Endothelial cell of umbilical vein (primary cell): Measurements from ENCODE around the gene UTS2R. TPM values are rescaled to one million over a fixed set of nuclear protein-coding genes. Genes with fewer than 3 reads are reported as not detected.

Source experiments
- BruUV-seq: library from RNA; stranded (reverse); fragments of 400-500 nt; replicated peaks from 2 replicates; lab custom pipeline; 2021; lab: Mats Ljungman, UMichigan
- CTCF ChIA-PET: fragments of 300-600, 350-600 bp; sonication (Branson Sonifier 250); formaldehyde crosslinking; loops from one replicate; lab custom pipeline; 2021; ENCODE audit warnings: antibody characterized with exemption, inconsistent platforms; lab: Charles Lee
- POLR2A ChIA-PET: fragments of 300-600, 350-600 bp; sonication (Branson Sonifier 250); formaldehyde crosslinking; loops from one replicate; lab custom pipeline; 2021; ENCODE audit warnings: antibody characterized with exemption, inconsistent platforms; lab: Charles Lee
- DNase-seq: peaks from one replicate; pipeline ENCODE4 v3.0.0-alpha.2; 2011; ENCODE audit warnings: low read depth, low spot score
- FAIRE-seq: peaks from 2 replicates; lab custom pipeline; 2011; peaks lifted over from hg19 to GRCh38; lab: Jason Lieb, UNC
- H2AFZ ChIP-seq: 2 replicates; pipeline ENCODE4 v1.6.0; 2012; ENCODE audit warnings: low read depth, low read length, control low read depth, inconsistent platforms
- H3K27ac ChIP-seq: 2 replicates; pipeline ENCODE4 v1.5.1; 2011; ENCODE audit warnings: low read depth, mild to moderate bottlenecking, control low read depth, low read length, moderate library complexity; ENCODE audit not compliant: insufficient read depth
- H3K27me3 ChIP-seq, 2 experiments: 2 replicates each; pipeline versions ENCODE4 v1.6.0 to v1.6.1; 2011; ENCODE audit warnings: low read length in 2 of 2, mixed read lengths in 1 of 2; ENCODE audit not compliant: control insufficient read depth in 2 of 2, insufficient read depth in 2 of 2
- H3K36me3 ChIP-seq, 2 experiments: 2 replicates in 1 of 2; 3 replicates in 1 of 2; pipeline ENCODE4 v1.5.1; 2011; ENCODE audit warnings: low read length in 2 of 2, mild to moderate bottlenecking in 1 of 2, moderate library complexity in 1 of 2; ENCODE audit not compliant: control insufficient read depth in 2 of 2, insufficient read depth in 2 of 2; ENCODE audit errors: extremely low read depth in 1 of 2
- H3K4me1 ChIP-seq: 3 replicates; pipeline ENCODE4 v1.5.1; 2011; ENCODE audit warnings: mild to moderate bottlenecking, low read length; ENCODE audit not compliant: control insufficient read depth, insufficient read depth; ENCODE audit errors: extremely low read depth
- H3K4me2 ChIP-seq: 2 replicates; pipeline ENCODE4 v1.6.1; 2011; ENCODE audit warnings: low read length, control low read depth, mixed read lengths; ENCODE audit not compliant: insufficient read depth
- H3K4me3 ChIP-seq, 3 experiments: fragments of 200-600 bp in 1 of 3; sonication (generic), shearing (Covaris generic) in 1 of 3; replicated peaks in 1 of 3; 2 replicates each; pipeline ENCODE4 v1.5.1; 2011 to 2016; ENCODE audit warnings: control low read depth in 3 of 3, low read length in 3 of 3, mild to moderate bottlenecking in 2 of 3, inconsistent platforms in 1 of 3, low read depth in 1 of 3, moderate library complexity in 1 of 3; ENCODE audit not compliant: insufficient read depth in 1 of 3
- H3K79me2 ChIP-seq: 2 replicates; pipeline ENCODE4 v1.6.0; 2012; ENCODE audit warnings: low read length, inconsistent platforms; ENCODE audit not compliant: control insufficient read depth, insufficient read depth
- H3K9ac ChIP-seq: replicated peaks from 2 replicates; pipeline ENCODE3; 2011; ENCODE audit warnings: low read length, control low read depth; ENCODE audit not compliant: insufficient read depth; ENCODE audit errors: extremely low read depth
- H3K9me1 ChIP-seq: replicated peaks from 3 replicates; pipeline ENCODE4 v1.6.0; 2011; ENCODE audit warnings: mild to moderate bottlenecking, low read length; ENCODE audit not compliant: control insufficient read depth, insufficient read depth; ENCODE audit errors: extremely low read depth
- H3K9me3 ChIP-seq: replicated peaks from 2 replicates; pipeline ENCODE4 v1.5.1; 2012; ENCODE audit warnings: low read length, inconsistent platforms; ENCODE audit not compliant: control insufficient read depth, insufficient read depth
- H4K20me1 ChIP-seq: replicated peaks from 2 replicates; pipeline ENCODE3; 2011; ENCODE audit warnings: mild to moderate bottlenecking, low read length; ENCODE audit not compliant: control insufficient read depth, insufficient read depth; ENCODE audit errors: extremely low read depth
- EZH2 ChIP-seq: IDR thresholded peaks from 2 replicates; pipeline ENCODE4 v1.6.1; 2012; ENCODE audit warnings: borderline replicate concordance, low read depth, mild to moderate bottlenecking, moderate library complexity, low read length, inconsistent platforms; ENCODE audit not compliant: severe bottlenecking
- FOS ChIP-seq: IDR thresholded peaks from 2 replicates; pipeline ENCODE4 v1.6.1; 2011; ENCODE audit warnings: mild to moderate bottlenecking, low read length, moderate library complexity, borderline replicate concordance; ENCODE audit not compliant: insufficient read depth
- GATA2 ChIP-seq: IDR thresholded peaks from 2 replicates; pipeline ENCODE4 v1.7.0; 2011; ENCODE audit warnings: low read depth, mild to moderate bottlenecking, moderate library complexity, mixed read lengths, low read length; ENCODE audit not compliant: insufficient read length, insufficient read depth
- JUN ChIP-seq: IDR thresholded peaks from 2 replicates; pipeline ENCODE4 v1.6.1; 2011; ENCODE audit warnings: borderline replicate concordance, low read depth; ENCODE audit not compliant: insufficient read length, insufficient read depth
- MYC ChIP-seq: IDR thresholded peaks from one replicate; pipeline ENCODE4 v1.6.1; 2011; ENCODE audit warnings: mild to moderate bottlenecking, low read depth, low read length
- POLR2A ChIP-seq: IDR thresholded peaks from 2 replicates; pipeline ENCODE4 v1.6.1; 2012; ENCODE audit warnings: low read depth, mild to moderate bottlenecking, control low read depth, low read length
- POLR2AphosphoS5 ChIP-seq: IDR thresholded peaks from 2 replicates; pipeline ENCODE4 v1.6.1; 2012; ENCODE audit warnings: low read depth, mild to moderate bottlenecking, control low read depth, low read length, moderate library complexity; ENCODE audit not compliant: insufficient read depth
- dilution Hi-C: fragments of 300-500 bp; cut with MboI; formaldehyde crosslinking; loops from one replicate; pipeline ENCODE4 v1.15.0; 2019; ENCODE audit warnings: low sequenced_read_pairs; ENCODE audit not compliant: extremely low pct_ligation_motif_present
- intact Hi-C: fragments of 100-400 bp; cut with micrococcal nuclease; formaldehyde crosslinking; loops from one replicate; pipeline ENCODE4 v1.10.0; 2022
- polyA plus RNA-seq, 4 experiments: library from polyadenylated mRNA; depleted of rRNA in 3 of 4; stranded (reverse) in 3 of 4; unstranded in 1 of 4; fragments of >200 nt; gene quantifications; 2 replicates each; pipeline versions ENCODE4 v1.2.1 to v1.2.3, GENCODE V29; 2011 to 2012; ENCODE audit warnings: missing spikeins in 1 of 4
- total RNA-seq: library from RNA; stranded (reverse); gene quantifications from 2 replicates; pipeline ENCODE4 v1.2.3, GENCODE V29; 2021
- TF ChIP-seq, protein P1 (sequence below): IDR thresholded peaks from 2 replicates; pipeline ENCODE4 v1.6.1; 2011; ENCODE audit not compliant: insufficient read depth, insufficient read length
- TF ChIP-seq, protein P2 (sequence below), 2 donors: IDR thresholded peaks; 1 replicate in 1 of 2; 2 replicates in 1 of 2; pipeline ENCODE4 v1.5.1; 2011; ENCODE audit warnings: low read length in 2 of 2, mild to moderate bottlenecking in 2 of 2, moderate library complexity in 2 of 2, control low read depth in 1 of 2, inconsistent platforms in 1 of 2, low read depth in 1 of 2; ENCODE audit not compliant: insufficient read depth in 1 of 2; ENCODE audit errors: extremely low read depth in 1 of 2

Gene UTS2R
- total and polyA plus RNA-seq, 2 donors (not counting 3 experiments of a cell fraction or from before 2014, with no cell fraction given): not detected

DNA sequence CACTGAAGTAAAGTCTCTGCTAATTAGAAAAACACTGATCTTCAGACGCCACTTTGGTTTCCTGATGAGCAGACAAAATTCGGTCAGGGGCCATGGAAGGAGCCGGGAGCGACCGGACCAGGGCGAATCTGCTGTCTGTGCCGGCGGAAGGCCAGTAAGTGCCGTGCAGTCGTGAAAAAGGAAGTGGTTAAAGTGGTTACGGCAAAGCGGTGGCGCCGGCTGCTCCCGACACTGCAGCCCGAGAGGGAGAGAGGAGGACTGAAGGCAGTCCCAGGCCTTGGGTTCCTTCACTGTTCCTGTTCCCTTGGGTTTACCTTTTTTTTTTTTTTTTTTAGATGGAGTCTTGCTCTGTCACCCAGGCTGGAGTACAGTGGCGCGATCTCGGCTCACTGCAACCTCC lies 29.3 kb downstream of the UTS2R start:
- no peak for FAIRE-seq
- TF ChIP-seq MYC (no peak), FOS (no peak), POLR2A (no peak), GATA2 (no peak), POLR2AphosphoS5 (no peak), JUN (no peak), EZH2 (no peak)
- TF ChIP-seq, protein P1, sequence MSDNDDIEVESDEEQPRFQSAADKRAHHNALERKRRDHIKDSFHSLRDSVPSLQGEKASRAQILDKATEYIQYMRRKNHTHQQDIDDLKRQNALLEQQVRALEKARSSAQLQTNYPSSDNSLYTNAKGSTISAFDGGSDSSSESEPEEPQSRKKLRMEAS: no peak
- TF ChIP-seq, protein P2, sequence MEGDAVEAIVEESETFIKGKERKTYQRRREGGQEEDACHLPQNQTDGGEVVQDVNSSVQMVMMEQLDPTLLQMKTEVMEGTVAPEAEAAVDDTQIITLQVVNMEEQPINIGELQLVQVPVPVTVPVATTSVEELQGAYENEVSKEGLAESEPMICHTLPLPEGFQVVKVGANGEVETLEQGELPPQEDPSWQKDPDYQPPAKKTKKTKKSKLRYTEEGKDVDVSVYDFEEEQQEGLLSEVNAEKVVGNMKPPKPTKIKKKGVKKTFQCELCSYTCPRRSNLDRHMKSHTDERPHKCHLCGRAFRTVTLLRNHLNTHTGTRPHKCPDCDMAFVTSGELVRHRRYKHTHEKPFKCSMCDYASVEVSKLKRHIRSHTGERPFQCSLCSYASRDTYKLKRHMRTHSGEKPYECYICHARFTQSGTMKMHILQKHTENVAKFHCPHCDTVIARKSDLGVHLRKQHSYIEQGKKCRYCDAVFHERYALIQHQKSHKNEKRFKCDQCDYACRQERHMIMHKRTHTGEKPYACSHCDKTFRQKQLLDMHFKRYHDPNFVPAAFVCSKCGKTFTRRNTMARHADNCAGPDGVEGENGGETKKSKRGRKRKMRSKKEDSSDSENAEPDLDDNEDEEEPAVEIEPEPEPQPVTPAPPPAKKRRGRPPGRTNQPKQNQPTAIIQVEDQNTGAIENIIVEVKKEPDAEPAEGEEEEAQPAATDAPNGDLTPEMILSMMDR (IDR thresholded peaks at IDR 0.05; ENCODE audit: extremely low read depth in 1 of 2, insufficient read depth in 1 of 2, low read depth in 1 of 2, low read length in 2 of 2): no peak
- Histone ChIP-seq H3K9ac (no peak overlapping the region), H3K36me3 (no peaks in the 10 kb centered on the region), H3K27ac (no peak overlapping the region), H3K9me3 (no peaks in the 10 kb centered on the region), H3K4me3 (no peak overlapping the region), H3K9me1 (no peaks in the 10 kb centered on the region), H3K4me1 (no peaks in the 10 kb centered on the region), H3K27me3 (no peaks in the 10 kb centered on the region), H2AFZ (no peak overlapping the region), H3K79me2 (no peaks in the 10 kb centered on the region), H3K4me2 (no peak overlapping the region), H4K20me1 (no peaks in the 10 kb centered on the region)
- no peak for DNase-seq
- no TSS peak for BruUV-seq
- dilution Hi-C loops (no loop called here), intact Hi-C loops (no loop called here)
- ChIA-PET POLR2A (interaction anchor here (0.7 kb wide), 1 partner anchor 76 kb away, joined by 6 read pairs; no protein-coding TSS in a partner anchor), CTCF (no interaction called here)
